GM23338 (cell line): ENCODE results near the gene PYGO2.

Experiments
- CREB1 ChIP-seq: fragments of 250-450 bp; sonication (Bioruptor Pico); IDR thresholded peaks from 2 replicates; pipeline ENCODE4 v1.5.0; 2020; ENCODE audit warnings: low read depth, mild to moderate bottlenecking, moderate library complexity
- CTCF ChIP-seq, 2 experiments: fragments of 200-600 bp in 1 of 2; sonication (generic) in 1 of 2; conservative IDR thresholded peaks; 2 replicates each; pipeline versions ENCODE4 v1.5.1 to v1.6.1; 2016 to 2017; ENCODE audit warnings: antibody characterized with exemption in 2 of 2, low read depth in 2 of 2, mild to moderate bottlenecking in 2 of 2, moderate library complexity in 1 of 2
- ETS1 ChIP-seq: IDR thresholded peaks from 2 replicates; pipeline ENCODE4 v1.6.1; 2016; ENCODE audit warnings: antibody characterized with exemption
- EZH2 ChIP-seq: fragments of 200-600 bp; sonication (generic); IDR thresholded peaks from one replicate; pipeline ENCODE4 v1.8.0; 2017; ENCODE audit warnings: antibody characterized with exemption, mild to moderate bottlenecking, low read depth; ENCODE audit not compliant: unreplicated experiment
- EZH2phosphoT487 ChIP-seq: fragments of 200-600 bp; sonication (generic); IDR thresholded peaks from one replicate; pipeline ENCODE4 v1.8.1; 2018; ENCODE audit warnings: antibody characterized with exemption; ENCODE audit not compliant: unreplicated experiment
- JUNB ChIP-seq: IDR thresholded peaks from one replicate; pipeline ENCODE4 v1.6.1; 2016; ENCODE audit warnings: antibody characterized with exemption; ENCODE audit not compliant: unreplicated experiment
- NANOG ChIP-seq: IDR thresholded peaks from 2 replicates; pipeline ENCODE4 v1.6.1; 2016; ENCODE audit warnings: antibody characterized with exemption, borderline replicate concordance
- POLR2AphosphoS5 ChIP-seq: IDR thresholded peaks from 2 replicates; pipeline ENCODE4 v1.6.1; 2016; ENCODE audit warnings: antibody characterized with exemption, low read depth
- REST ChIP-seq: IDR thresholded peaks from one replicate; pipeline ENCODE4 v1.6.1; 2018; ENCODE audit warnings: antibody characterized with exemption; ENCODE audit not compliant: unreplicated experiment
- STAT1 ChIP-seq: IDR thresholded peaks from one replicate; pipeline ENCODE4 v1.6.1; 2016; ENCODE audit warnings: antibody characterized with exemption; ENCODE audit not compliant: unreplicated experiment
- ZNF114 ChIP-seq: fragments of 250-450 bp; sonication (Bioruptor Pico); IDR thresholded peaks from 2 replicates; pipeline ENCODE4 v1.5.0; 2020; ENCODE audit warnings: mild to moderate bottlenecking, moderate library complexity
- ZNF331 ChIP-seq: fragments of 250-450 bp; sonication (Bioruptor Pico); IDR thresholded peaks from 2 replicates; pipeline ENCODE4 v1.5.0; 2020; ENCODE audit warnings: low read depth, mild to moderate bottlenecking, moderate library complexity

GRCh38 chr1:154945160-154945961 is 16.2 kb downstream of the PYGO2 start:
- TF ChIP-seq CTCF (conservative IDR thresholded peaks at IDR 0.05; ENCODE audit: low read depth in 2 of 2) (no peak), EZH2phosphoT487 (no peak), JUNB (no peak), POLR2AphosphoS5 (no peak), ZNF114 (CRISPR knock-in tag) (no peak), REST (no peak), EZH2 (no peak), NANOG (no peak), CREB1 (CRISPR knock-in tag) (no peak), ETS1 (no peak), STAT1 (no peak), ZNF331 (CRISPR knock-in tag) (no peak)
